Raji (cell line): ENCODE data around the gene CDC42BPG.
A peak's percentile ranks its signal among the peaks of the same experiment; 100 is the strongest.

Source experiments
- POLR2A ChIP-seq: IDR thresholded peaks from 2 replicates; pipeline ENCODE4 v1.6.1; 2011; ENCODE audit warnings: low read depth, low read length, control low read depth; ENCODE audit not compliant: insufficient read depth

CDC42BPG gene

DNA sequence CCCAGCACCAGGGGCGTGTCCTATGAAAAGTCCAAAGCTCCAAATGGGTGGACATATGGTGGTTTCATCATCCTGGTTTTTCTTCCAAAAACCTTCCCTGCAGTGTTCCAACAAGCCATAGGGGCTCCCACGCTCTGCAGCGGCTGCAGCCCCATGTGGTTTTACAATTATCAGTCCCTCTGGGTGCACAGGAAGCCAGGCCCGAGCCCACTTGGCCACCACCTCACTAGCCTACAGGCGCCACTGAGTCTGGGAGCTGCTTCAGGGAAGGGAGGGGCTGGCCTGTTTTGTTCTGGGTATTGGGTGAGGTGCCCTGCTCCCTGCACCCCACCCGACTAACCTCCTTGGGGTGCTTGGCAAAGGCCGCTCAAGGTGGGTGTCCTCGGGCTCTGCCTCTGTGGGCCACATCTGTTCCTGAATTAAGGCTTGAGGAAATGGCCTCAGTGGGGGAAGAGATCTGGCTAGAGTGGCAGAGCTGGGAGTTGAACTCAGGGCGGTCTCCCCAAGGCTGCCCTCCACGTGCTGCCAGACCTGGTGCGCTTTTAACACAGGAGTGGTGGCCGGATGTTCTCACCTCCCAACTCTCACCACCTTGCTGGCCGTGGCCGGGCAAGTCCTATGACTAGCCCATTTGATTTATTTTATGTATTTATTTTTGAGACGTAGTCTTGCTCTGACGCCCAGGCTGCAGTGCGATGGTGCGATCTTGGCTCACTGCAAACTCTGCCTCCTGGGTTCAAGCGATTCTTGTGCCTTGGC is 5.3 kb upstream of the CDC42BPG start:
- TF ChIP-seq POLR2A: no peak

- peak; percentile 49; the same call in 1 of the 2 replicates for TF ChIP-seq POLR2A
These were observed 4.6 kb upstream of the CDC42BPG start for GRCh38 chr11:64848826-64849597.

- TF ChIP-seq POLR2A: peak; percentile 37
These were observed 3.9 kb upstream of the CDC42BPG start for GRCh38 chr11:64848214-64848825.

DNA sequence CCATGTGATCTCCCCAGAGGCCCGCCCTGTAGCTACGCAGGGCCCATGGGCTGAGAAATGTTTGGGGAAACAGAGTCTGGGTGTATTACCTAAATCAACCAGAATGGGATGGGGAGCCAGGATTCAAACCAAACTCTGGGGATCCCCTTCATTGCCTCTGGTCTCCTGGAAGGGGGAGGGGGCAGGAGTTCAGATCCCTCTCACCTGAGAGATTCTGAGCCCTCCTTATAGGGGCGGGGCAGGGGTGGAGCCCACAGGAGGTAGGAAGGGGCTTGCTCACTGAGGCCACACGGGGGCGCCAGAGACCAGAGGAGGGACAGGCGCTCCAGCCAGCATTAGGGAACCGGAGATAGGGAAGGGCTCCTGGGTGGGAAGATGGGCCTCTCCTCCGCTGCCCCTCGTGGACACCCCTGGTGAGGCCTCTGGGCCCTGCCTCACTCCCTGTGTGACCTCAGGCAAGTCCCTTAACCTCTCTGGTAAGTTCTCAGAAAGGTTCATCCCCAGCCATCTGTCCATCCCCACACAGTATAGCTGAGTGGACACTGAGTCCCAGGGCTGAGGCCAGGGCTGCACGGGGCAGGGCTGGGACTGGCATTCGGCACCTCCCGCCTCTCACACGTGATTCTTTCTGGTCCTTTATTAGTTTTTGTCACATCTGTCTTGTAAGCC is 2.7 kb upstream of the CDC42BPG start:
- 0 out of 2 replicates have a peak, but pooled peaks have one; percentile 33 for TF ChIP-seq POLR2A

DNA sequence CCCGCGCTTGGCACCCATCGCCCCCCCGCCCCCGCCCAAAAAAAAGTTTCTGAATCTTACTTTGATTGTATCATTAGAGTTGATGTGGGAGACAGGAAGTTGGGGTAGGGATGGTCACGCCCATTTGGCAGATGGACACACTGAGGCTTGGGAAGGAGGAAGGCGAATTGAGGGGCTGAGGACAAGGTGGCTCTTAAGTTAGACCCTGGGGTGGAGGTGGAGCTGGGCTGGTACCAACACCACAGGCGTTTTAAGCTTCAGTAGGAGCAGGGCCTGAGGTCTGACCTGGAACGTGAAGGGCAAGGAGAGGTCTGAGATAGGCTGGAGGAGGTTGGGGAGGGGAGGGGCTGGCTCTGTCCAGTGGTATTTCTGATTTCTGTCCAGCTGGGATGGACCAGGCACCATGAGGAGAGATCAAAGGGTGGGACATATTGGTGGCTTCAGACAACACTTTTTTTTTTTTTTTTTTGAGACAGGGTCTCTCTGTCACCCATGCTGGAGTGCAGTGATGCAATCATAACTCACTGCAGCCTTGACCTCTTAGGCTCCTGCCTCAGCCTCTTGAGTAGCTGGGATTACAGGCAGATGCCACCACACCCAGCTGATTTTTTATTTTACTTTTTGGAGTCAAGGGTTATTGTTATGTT is 799 bp upstream of the CDC42BPG start:
- TF ChIP-seq POLR2A: no peak

- no peak for TF ChIP-seq POLR2A
These were observed 645 bp downstream of the CDC42BPG start for GRCh38 chr11:64843686-64844329.

GRCh38 chr11:64842851-64843685 is 1.4 kb downstream of the CDC42BPG start:
- no peak for TF ChIP-seq POLR2A

DNA sequence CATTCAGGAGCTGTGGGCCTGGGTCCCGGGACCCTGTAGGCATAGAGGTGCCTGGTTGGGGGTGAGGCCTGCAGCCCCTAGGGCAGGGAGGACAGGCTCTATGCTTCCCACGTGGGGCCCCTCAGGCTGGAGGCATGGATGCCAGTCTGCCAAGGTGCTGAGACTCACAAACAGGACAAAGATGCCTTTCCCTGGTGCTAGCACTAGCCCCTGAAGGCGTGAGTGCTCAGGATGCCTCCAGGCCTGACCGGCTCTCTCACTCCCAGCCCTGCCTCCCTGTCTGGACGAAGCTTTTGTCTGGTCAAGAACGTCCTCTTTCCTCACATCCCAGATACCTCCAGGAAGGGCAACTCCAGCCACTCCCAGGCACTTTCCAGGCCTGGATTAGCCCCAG is 2.1 kb downstream of the CDC42BPG start:
- no peak for TF ChIP-seq POLR2A

DNA sequence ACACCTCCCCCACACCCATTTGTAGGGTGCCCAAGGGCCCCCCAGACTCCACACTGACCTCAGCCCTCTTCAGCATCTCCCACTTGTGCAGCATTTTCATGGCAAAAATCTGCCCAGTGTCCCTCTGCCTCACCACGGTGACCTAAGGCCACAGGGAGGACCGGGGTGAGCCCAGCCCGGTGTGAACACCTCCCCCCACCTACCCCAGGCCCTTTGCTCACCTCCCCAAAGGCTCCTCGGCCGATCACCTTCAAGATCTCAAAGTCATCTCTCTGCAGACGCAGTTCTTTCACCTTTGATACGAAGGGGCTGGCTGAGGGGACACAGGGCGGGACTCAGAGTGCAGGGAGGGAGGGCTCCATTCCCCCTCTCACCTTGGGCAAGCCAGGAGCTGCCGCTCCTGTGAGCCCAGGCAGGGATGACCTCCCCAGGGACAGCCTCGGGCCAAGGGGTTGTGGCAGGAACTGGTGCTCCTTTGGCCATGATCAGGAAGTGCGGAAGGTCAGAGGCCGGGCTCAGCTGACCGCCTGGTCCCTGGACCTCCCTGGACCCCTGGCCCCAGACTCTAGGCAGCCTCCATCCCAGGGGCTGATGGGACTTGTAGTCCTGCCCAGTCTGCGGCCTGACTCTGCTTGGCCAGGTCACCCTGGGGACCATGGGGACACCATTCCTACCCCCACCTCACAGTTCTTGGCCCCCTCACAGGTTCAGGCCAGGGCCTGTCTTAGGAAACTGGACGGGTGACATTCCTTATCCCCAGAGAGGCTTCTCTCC is 2.7 kb downstream of the CDC42BPG start:
- TF ChIP-seq POLR2A: no peak

DNA sequence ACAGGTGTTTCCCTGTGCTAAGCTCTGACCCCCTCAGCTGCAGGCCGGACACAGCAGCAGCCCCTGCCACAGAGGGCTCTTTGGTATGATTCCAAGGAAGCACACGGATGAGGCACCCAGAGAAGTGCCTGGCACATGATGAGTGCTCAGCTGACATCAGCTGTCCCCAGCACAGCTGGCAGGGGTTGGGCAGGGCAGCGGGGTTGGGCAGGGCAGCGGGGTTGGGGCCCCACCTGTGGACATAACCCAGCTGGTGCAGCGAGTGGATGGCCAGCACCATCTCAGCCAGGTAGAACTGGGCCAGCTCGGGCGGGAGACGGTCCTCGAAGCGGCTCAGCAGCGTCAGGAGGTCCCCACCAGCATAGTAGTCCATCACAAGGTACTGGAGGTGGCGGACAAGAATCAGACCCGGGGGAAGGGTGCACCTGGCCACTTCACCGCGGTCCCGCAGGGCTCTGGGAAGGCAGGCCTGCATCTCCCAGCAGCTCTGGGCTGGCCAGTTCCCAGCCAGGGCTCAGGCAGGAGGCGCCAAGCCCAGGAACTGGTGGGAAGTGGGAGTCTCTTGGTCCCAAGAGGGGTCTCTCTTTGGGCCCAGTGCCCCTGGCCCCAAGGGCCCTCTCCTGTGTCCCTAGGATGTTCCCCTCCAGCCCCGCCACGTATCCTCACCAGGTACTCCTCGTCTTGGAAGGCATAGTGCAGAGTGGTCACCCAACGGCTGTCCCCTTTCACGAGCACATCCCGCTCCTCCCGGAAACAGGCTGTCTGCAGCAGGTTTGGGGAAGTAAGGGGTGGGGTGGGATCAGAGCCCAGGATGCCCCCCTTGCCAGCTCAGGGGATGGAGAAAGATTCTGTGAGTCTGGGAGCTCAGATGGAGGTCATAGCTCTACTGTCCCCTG is 4.3 kb downstream of the CDC42BPG start:
- TF ChIP-seq POLR2A: no peak

DNA sequence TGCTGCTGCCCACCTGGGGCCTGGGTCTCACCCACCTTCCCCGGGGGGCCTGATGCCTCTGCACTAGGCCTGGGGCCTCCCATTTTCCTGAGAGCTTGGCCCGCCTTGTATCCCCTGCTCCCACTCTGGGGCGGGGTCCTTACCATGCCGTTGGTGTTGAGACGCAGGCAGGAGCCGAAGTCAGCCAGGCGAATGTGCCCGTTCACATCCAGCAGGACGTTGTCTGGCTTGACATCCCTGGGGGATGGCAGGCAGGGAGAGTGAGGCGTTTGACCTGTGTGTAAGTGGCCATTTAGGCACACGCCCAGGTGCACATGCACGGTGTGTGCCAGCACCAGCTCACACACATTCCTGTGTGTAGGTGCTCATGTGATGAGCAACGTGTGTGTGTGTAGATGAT is 5.1 kb downstream of the CDC42BPG start:
- no peak for TF ChIP-seq POLR2A
